Smooth muscle cell of the brain vasculature (primary cell): ENCODE measurements around the gene NPAS3.

Experiments used
- DNase-seq: peaks from one replicate; pipeline ENCODE4 v3.0.0-alpha.2; 2012; ENCODE audit warnings: low read depth, low spot score

Gene NPAS3

GRCh38 chr14:33668066-33668465 is 729.4 kb downstream of the NPAS3 start:
- DNase-seq: no peak

- no peak for DNase-seq
These were observed 730.4 kb downstream of the NPAS3 start for GRCh38 chr14:33669111-33669510.

GRCh38 chr14:33670235-33670634 is 731.6 kb downstream of the NPAS3 start:
- no peak for DNase-seq

GRCh38 chr14:33671556-33671955 is 732.9 kb downstream of the NPAS3 start:
- no peak for DNase-seq

- no peak for DNase-seq
These were observed 736.2 kb downstream of the NPAS3 start for GRCh38 chr14:33674927-33675326.

- DNase-seq: no peak
These were observed 736.9 kb downstream of the NPAS3 start for GRCh38 chr14:33675415-33676130.

GRCh38 chr14:33676135-33676566 is 737.5 kb downstream of the NPAS3 start:
- DNase-seq: no peak

GRCh38 chr14:33676891-33677290 is 738.2 kb downstream of the NPAS3 start:
- no peak for DNase-seq

- no peak for DNase-seq
These were observed 739.3 kb downstream of the NPAS3 start for GRCh38 chr14:33678005-33678404.

- no peak for DNase-seq
These were observed 740.3 kb downstream of the NPAS3 start for GRCh38 chr14:33679025-33679424.

GRCh38 chr14:33679461-33680225 is 741.0 kb downstream of the NPAS3 start:
- DNase-seq: no peak

GRCh38 chr14:33680873-33681272 is 742.2 kb downstream of the NPAS3 start:
- DNase-seq: no peak

GRCh38 chr14:33682760-33683159 is 744.1 kb downstream of the NPAS3 start:
- DNase-seq: peak; percentile 83

GRCh38 chr14:33685026-33685425 is 746.3 kb downstream of the NPAS3 start:
- no peak for DNase-seq

GRCh38 chr14:33685698-33686097 is 747.0 kb downstream of the NPAS3 start:
- no peak for DNase-seq

GRCh38 chr14:33686218-33686617 is 747.5 kb downstream of the NPAS3 start:
- no peak for DNase-seq

- DNase-seq: no peak
These were observed 748.2 kb downstream of the NPAS3 start for GRCh38 chr14:33686856-33687255.

- DNase-seq: no peak
These were observed 751.0 kb downstream of the NPAS3 start for GRCh38 chr14:33689680-33690079.

- no peak for DNase-seq
These were observed 753.2 kb downstream of the NPAS3 start for GRCh38 chr14:33691907-33692306.

- DNase-seq: peak; percentile 71
These were observed 754.1 kb downstream of the NPAS3 start for GRCh38 chr14:33692762-33693161.

GRCh38 chr14:33693237-33693636 is 754.6 kb downstream of the NPAS3 start:
- DNase-seq: no peak

- DNase-seq: no peak
These were observed 757.5 kb downstream of the NPAS3 start for GRCh38 chr14:33696165-33696564.
